PC-9 (cell line): Measurements from ENCODE around the gene PRIMA1. TPM values are rescaled to one million over a fixed set of nuclear protein-coding genes. Genes with fewer than 3 reads are reported as not detected.

Experiments
- BruUV-seq: library from RNA; stranded (reverse); fragments of 400-500 nt; replicated peaks from 2 replicates; lab custom pipeline; 2021; lab: Mats Ljungman, UMichigan
- CTCF ChIA-PET: fragments of 300-600 bp; sonication (Branson Sonifier 250); formaldehyde crosslinking; loops from one replicate; lab custom pipeline; 2022; ENCODE audit warnings: antibody characterized with exemption; lab: Charles Lee
- POLR2A ChIA-PET: fragments of 300-600 bp; sonication (Branson Sonifier 250); formaldehyde crosslinking; loops from one replicate; lab custom pipeline; 2022; ENCODE audit warnings: antibody characterized with exemption; ENCODE audit not compliant: unreplicated experiment; lab: Charles Lee
- DNase-seq, 2 experiments: peaks; one replicate each; pipeline versions ENCODE4 v3.0.0 to v3.0.0-alpha.2; 2015 to 2022; ENCODE audit warnings: mixed read lengths in 1 of 2
- H2AFZ ChIP-seq: fragments of 200-600 bp; sonication (generic); 2 replicates; pipeline ENCODE4 v1.8.1; 2017; ENCODE audit warnings: antibody characterized with exemption
- H3F3A ChIP-seq: fragments of 200-600 bp; sonication (generic); 2 replicates; pipeline ENCODE4 v1.8.1; 2017; ENCODE audit warnings: antibody characterized with exemption, mild to moderate bottlenecking, low read depth; ENCODE audit not compliant: insufficient read depth
- H3K27ac ChIP-seq: fragments of 200-600 bp; sonication (generic); 2 replicates; pipeline ENCODE4 v1.6.1; 2016; ENCODE audit warnings: mixed run types
- H3K27me3 ChIP-seq: fragments of 200-600 bp; sonication (generic); 2 replicates; pipeline ENCODE4 v1.6.1; 2016; ENCODE audit warnings: low read depth, mixed run types; ENCODE audit not compliant: insufficient read depth
- H3K36me3 ChIP-seq: fragments of 200-600 bp; sonication (generic); 2 replicates; pipeline ENCODE4 v1.6.1; 2016; ENCODE audit warnings: low read depth, mixed run types
- H3K4me1 ChIP-seq: fragments of 200-600 bp; sonication (generic); replicated peaks from 2 replicates; pipeline ENCODE4 v1.6.1; 2016; ENCODE audit warnings: mixed run types; ENCODE audit not compliant: insufficient read depth
- H3K4me2 ChIP-seq: fragments of 200-600 bp; sonication (generic); 2 replicates; pipeline ENCODE4 v1.6.1; 2017; ENCODE audit warnings: mixed run types
- H3K4me3 ChIP-seq: fragments of 200-600 bp; sonication (generic); 2 replicates; pipeline ENCODE4 v1.6.1; 2016; ENCODE audit warnings: mixed run types
- H3K79me2 ChIP-seq: fragments of 200-600 bp; sonication (generic); 2 replicates; pipeline ENCODE4 v1.6.1; 2017; ENCODE audit warnings: low read depth, mixed run types
- H3K9me2 ChIP-seq: fragments of 200-600 bp; sonication (generic); 2 replicates; pipeline ENCODE4 v1.8.1; 2017; ENCODE audit warnings: mild to moderate bottlenecking; ENCODE audit not compliant: insufficient read depth
- H3K9me3 ChIP-seq: fragments of 200-600 bp; sonication (generic); 2 replicates; pipeline ENCODE4 v1.8.1; 2016; ENCODE audit warnings: low read depth; ENCODE audit not compliant: insufficient read depth
- H4K20me1 ChIP-seq: fragments of 200-600 bp; sonication (generic); 2 replicates; pipeline ENCODE4 v1.8.1; 2017; ENCODE audit not compliant: insufficient read depth
- EZH2 ChIP-seq: fragments of 200-600 bp; sonication (generic); IDR thresholded peaks from 2 replicates; pipeline ENCODE4 v1.8.0; 2017; ENCODE audit warnings: antibody characterized with exemption, low read depth
- intact Hi-C: fragments of 100-400 bp; cut with micrococcal nuclease; formaldehyde crosslinking; loops from one replicate; pipeline ENCODE4 v1.10.0; 2022; ENCODE audit not compliant: unreplicated experiment
- total RNA-seq: library from RNA; stranded (reverse); gene quantifications from 2 replicates; pipeline ENCODE4 v1.2.3, GENCODE V29; 2021
- TF ChIP-seq, protein P1 (sequence below): fragments of 200-600 bp; sonication (generic); conservative IDR thresholded peaks from 2 replicates; pipeline ENCODE4 v1.6.1; 2017; ENCODE audit warnings: mixed run types, antibody characterized with exemption, mild to moderate bottlenecking, moderate library complexity

Gene PRIMA1
- total RNA-seq, 1 experiment from 2014 or later: not detected

DNA sequence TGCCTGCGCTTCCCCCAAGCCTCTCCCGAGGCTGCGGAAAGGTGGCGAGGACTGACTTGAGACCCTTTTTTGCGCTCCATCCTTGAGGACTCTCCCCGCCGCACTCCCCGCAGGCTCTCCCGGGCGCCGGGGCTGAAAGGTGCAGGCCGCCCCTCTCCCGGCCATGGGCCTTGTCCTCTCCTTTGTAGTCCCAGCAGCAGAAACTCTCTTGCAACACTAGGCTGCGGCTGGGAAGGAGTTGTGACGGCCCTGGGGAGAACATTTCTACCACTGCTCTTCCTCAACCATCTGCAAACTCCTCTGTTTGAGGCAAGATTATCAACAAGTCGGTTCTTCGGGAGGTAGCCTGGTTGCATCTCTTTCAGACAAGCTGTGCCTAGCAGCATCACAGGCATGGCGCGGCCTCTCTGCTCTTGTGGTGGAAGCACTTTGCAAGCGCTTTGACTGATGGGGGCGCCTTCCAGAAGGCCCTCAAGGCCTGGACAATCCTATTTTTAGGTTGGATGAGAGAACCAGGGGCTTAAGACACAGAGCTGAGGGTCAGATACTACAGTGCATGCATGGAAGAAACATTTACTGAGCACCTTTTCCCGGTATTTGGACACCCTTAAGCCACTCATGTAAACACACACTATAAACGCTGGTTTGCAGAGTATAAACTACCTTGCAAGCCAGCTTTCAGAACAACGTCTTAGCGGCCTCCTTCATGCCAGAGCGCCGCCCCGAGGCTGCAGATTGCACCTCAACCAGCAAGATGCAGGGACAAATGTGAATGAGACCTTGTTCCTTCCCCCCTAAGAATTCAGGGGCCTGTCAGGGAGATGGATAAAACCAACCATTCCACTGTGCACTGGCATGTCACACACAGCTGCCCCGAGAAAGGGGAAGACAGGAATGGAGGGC, 1.2 kb upstream of the PRIMA1 start:
- no peak overlapping the region for H2AFZ ChIP-seq
- no peaks in the 10 kb centered on the region for H3F3A ChIP-seq
- no peak overlapping the region for H3K4me2 ChIP-seq
- no peaks in the 10 kb centered on the region for H3K79me2 ChIP-seq
- ChIA-PET POLR2A (no interaction called here), CTCF (no interaction called here)
- no peak overlapping the region for H3K27ac ChIP-seq
- no TSS peak for BruUV-seq
- TF ChIP-seq, protein P1, sequence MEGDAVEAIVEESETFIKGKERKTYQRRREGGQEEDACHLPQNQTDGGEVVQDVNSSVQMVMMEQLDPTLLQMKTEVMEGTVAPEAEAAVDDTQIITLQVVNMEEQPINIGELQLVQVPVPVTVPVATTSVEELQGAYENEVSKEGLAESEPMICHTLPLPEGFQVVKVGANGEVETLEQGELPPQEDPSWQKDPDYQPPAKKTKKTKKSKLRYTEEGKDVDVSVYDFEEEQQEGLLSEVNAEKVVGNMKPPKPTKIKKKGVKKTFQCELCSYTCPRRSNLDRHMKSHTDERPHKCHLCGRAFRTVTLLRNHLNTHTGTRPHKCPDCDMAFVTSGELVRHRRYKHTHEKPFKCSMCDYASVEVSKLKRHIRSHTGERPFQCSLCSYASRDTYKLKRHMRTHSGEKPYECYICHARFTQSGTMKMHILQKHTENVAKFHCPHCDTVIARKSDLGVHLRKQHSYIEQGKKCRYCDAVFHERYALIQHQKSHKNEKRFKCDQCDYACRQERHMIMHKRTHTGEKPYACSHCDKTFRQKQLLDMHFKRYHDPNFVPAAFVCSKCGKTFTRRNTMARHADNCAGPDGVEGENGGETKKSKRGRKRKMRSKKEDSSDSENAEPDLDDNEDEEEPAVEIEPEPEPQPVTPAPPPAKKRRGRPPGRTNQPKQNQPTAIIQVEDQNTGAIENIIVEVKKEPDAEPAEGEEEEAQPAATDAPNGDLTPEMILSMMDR: no peak
- no peak for TF ChIP-seq EZH2
- no peaks in the 10 kb centered on the region for H3K9me2 ChIP-seq
- no peaks in the 10 kb centered on the region for H3K9me3 ChIP-seq
- H3K4me1 ChIP-seq: no peaks in the 10 kb centered on the region
- no peaks in the 10 kb centered on the region for H3K36me3 ChIP-seq
- DNase-seq: no peak
- intact Hi-C loops: no loop called here
- H3K4me3 ChIP-seq: no peak overlapping the region
- no peaks in the 10 kb centered on the region for H4K20me1 ChIP-seq
- peaks cover 44% of the 10 kb centered on the region for H3K27me3 ChIP-seq

DNA sequence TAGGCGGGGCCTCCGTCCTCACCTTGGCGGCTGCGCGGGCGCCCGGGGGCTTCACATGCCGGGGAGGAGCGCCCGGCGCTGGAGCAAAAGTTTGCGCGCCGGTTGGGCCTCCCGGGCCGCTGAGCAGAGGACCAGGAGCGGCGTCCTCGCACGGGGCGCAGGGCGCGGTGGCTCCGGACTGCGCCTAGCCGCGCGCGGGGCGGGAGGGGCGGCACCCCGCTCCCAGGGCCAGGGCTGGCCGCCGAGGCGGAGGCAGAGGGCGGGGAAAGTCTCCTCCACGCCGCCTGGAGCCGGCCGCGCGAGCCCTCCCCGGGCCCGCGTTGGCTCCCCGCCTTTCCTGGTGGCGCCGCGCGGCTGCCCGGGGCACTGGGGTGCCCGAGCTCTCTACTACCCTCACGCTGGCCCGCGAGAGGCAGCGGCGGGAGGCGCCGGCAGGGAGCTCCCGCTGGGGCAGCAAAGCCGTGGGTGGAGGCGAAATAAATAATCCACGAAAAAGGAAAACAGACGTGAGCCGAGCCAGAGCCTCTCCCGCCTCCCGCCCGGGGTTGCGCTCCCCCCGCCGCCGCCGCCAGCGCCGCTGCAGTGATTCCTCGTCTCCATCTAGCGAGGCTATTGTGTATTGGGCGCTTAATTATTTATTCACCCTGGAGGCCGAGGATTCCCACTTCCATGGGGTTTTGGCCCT, 400 bp upstream of the PRIMA1 start:
- no peaks in the 10 kb centered on the region for H3K9me2 ChIP-seq
- TF ChIP-seq, protein P1: no peak
- no peak for TF ChIP-seq EZH2
- H3K27ac ChIP-seq: no peak overlapping the region
- H3K4me1 ChIP-seq: no peaks in the 10 kb centered on the region
- no peaks in the 10 kb centered on the region for H3K36me3 ChIP-seq
- no peaks in the 10 kb centered on the region for H4K20me1 ChIP-seq
- no TSS peak for BruUV-seq
- H3K79me2 ChIP-seq: no peaks in the 10 kb centered on the region
- no peak overlapping the region for H2AFZ ChIP-seq
- CTCF ChIA-PET: no interaction called here
- DNase-seq: no peak
- POLR2A ChIA-PET: no interaction called here
- no peaks in the 10 kb centered on the region for H3K9me3 ChIP-seq
- no peak overlapping the region for H3K4me2 ChIP-seq
- H3F3A ChIP-seq: no peaks in the 10 kb centered on the region
- intact Hi-C loops: no loop called here
- H3K27me3 ChIP-seq: peaks cover 38% of the 10 kb centered on the region
- no peak overlapping the region for H3K4me3 ChIP-seq

DNA sequence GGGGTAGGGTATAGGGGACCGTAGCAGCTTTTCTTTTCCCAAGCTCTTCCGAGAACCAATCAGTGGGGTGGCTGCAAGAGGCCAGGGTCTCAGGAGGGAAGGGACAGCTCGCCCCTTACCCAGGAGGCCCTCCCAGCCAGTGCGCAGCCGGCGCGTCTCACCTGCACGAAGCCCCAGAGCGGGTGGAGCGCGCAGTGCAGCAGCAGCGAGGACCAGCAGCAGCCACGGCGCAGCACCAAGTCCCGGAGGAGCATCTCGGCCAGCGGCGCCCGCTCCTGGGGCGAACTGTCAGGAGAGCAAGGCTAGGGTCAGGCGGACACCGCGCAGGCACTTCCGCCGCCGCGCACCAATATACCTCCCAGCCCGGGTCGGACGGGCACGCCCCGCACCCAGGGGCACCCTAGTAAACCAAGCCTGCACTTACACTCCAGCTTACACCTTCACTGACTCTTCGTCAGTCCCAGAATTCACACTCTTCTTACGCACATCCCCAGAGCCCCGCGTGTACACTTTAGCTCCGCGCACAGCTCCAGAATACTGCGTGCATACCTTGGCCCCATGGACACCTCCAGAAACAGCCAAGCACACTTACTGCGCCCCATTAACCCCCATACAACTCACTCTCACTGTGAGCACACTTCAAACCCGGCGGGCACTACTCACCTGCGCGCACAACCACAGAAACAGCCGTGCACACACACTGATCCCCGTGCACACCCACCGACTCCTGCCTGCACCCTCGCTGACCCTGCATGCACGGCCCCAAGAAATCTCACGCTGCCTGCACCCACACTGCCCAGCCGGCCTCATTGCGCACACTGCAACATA, 606 bp downstream of the PRIMA1 start:
- no peaks in the 10 kb centered on the region for H3K9me2 ChIP-seq
- intact Hi-C loops: no loop called here
- no peaks in the 10 kb centered on the region for H3K4me1 ChIP-seq
- no peak overlapping the region for H3K4me3 ChIP-seq
- DNase-seq: no peak
- peaks cover 38% of the 10 kb centered on the region for H3K27me3 ChIP-seq
- H4K20me1 ChIP-seq: no peaks in the 10 kb centered on the region
- H3K27ac ChIP-seq: no peak overlapping the region
- no peaks in the 10 kb centered on the region for H3K79me2 ChIP-seq
- H3K4me2 ChIP-seq: no peak overlapping the region
- no peaks in the 10 kb centered on the region for H3K9me3 ChIP-seq
- no peak overlapping the region for H2AFZ ChIP-seq
- POLR2A ChIA-PET: no interaction called here
- no peaks in the 10 kb centered on the region for H3K36me3 ChIP-seq
- CTCF ChIA-PET: no interaction called here
- TF ChIP-seq EZH2: no peak
- TF ChIP-seq, protein P1: no peak
- BruUV-seq: no TSS peak
- H3F3A ChIP-seq: no peaks in the 10 kb centered on the region
